ENCODE results near the gene FBXO21.

DNA sequence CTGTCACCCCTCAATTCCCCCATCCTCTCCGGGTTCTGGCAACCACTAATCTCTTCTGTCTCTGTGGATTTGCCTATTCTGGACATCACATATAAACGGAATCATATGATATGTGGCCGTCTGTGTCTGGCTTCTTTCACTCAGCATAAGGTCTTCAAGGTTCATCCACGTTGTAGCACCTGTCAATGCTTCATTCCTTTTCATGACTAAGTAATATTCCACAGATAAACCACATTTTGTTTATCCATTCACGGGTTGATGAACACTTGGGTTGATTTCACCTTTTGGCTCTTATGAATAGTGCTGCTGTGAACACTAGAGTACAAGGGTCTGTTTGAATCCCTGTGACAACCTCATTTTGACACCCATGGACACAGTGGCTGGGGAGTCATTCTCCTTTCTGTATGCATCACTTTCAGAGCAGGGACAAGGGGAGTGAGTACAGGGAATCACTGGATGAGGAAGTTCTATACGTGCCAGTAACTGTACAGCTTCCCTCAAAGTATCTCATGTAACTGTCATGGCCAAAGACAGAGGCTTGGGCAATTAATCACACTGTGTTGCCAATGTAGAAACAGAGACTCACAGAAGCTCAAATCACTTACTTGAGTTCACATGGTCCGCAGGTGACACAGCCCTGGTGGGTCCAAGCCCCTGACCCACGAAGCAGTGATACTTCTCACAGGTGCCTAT lies 80.2 kb downstream of the FBXO21 start:
- TF ChIP-seq, protein P1, sequence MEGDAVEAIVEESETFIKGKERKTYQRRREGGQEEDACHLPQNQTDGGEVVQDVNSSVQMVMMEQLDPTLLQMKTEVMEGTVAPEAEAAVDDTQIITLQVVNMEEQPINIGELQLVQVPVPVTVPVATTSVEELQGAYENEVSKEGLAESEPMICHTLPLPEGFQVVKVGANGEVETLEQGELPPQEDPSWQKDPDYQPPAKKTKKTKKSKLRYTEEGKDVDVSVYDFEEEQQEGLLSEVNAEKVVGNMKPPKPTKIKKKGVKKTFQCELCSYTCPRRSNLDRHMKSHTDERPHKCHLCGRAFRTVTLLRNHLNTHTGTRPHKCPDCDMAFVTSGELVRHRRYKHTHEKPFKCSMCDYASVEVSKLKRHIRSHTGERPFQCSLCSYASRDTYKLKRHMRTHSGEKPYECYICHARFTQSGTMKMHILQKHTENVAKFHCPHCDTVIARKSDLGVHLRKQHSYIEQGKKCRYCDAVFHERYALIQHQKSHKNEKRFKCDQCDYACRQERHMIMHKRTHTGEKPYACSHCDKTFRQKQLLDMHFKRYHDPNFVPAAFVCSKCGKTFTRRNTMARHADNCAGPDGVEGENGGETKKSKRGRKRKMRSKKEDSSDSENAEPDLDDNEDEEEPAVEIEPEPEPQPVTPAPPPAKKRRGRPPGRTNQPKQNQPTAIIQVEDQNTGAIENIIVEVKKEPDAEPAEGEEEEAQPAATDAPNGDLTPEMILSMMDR (IDR thresholded peaks at IDR 0.05): no peak
- TF ChIP-seq POLR2A (IDR thresholded peaks at IDR 0.05): no peak

Data from stomach (tissue), 4 donors.